Measurements from ENCODE around the gene SCN2A.

Gene SCN2A

DNA sequence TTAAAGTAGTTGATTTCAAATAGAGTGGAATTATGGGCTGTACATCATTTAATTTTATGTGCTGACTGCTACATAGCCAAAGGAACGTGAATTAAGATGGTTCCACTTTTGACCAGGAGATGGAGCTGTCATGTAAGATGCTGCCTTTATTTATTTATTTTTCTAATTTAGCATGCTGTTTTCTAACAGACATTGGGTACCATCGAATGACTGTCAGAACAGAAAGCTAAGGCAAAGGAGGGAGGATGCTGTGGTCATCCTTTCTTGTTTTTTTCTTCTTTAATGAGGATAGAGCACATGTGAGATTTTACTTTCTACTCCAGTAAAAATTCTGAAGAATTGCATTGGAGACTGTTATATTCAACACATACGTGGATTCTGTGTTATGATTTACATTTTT lies at the start of gene SCN2A:
SCN2A (plus strand) TSS at position 185 of the 400 bp plus-strand sequence. CDS start 56,410 bp downstream, outside the sequence.
- no peak for DNase-seq

DNA sequence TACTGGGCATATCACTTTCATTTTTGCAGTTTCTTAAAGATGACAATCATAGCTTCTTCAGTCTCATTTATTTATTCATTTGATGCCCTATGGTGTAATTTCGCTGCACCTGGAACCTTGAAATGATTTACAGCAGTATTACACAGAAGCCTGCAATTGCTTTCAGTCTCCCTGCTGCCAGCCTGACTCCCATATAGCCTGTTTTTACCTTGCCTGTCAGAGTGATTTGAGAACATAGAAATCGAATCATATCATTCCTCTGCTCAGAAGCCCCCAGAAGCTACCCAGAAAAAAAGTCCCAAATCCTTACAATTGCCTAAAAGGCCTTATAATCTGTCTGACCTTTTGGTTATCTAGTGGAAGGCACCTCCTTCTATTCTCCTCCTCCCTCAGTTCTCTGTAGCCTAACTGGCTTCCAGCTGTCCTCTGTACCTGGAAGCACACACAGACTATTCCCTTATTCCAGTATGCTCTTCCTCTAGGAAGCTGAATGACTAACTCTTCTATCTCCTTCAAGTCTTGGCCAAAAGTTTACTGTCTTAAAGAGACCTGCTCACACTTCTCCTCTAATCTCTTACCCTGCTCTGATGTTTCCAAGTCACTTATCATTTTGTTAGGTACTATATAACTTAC lies 48.0 kb upstream of the SCN2A start:
- DNase-seq = no peak

DNA sequence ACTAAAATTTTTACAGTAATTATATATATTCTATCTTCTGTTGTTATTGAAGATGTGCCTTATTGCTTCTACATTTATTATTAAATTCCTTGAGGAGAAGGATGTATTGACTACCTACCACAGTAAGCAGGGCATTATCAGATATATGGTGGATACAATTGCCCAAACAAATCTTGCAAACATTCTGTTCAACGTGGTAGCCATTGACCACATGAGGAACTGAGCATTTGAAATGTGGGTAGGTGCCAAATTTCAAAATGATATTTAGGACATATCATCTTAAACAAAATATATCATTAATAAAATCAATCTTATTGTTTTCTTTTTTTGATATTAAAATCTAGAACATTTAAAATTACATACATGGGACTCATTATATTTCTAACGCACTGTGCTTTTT lies 46.5 kb upstream of the SCN2A start:
- DNase-seq = no peak

DNA sequence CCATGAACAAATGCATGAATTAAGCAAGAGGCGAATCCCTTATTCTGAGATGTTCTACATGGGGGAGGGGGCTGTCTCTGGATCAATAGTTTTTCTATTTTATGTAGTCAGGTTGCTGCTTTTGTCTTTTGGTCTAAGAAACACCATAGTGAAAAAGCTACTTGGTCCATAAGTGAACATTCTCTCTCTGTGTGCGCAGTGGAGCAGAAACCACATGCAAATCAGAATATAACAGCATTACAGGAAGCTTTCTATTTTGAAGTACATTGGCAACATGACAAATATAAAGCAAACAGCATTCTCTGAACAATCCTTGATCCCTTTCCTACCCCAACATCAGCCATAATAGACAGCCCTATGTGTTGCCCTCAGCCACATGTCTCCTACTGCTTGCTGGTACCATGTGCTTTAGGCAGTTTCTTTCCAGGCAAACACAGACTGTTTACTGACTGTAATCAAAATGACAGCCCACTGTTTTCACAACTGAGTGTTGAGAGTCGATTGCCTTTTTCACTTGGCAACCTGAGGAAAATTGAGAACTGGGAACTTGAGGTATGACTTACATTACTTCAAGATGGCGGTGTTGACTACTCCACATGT lies 45.9 kb upstream of the SCN2A start:
- DNase-seq = no peak

DNA sequence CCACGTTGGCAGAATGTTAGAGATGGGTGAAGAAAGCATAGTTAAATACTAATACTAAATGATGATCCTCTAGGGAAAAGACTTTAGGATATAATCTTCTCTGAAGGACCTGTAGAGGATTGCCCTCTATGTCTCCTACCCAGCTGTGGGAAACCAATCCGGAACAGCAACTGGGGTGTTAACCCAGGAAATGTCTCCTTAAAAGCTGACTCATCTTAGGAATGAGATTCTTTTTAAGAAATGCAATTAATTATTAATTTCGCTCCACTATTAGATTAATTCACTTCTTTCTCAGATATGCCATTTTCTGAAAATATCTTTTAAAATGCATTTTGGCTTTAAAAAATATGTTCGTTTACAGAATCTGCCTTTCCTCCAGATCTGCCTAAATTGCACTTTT lies 42.8 kb upstream of the SCN2A start:
- DNase-seq = no peak

DNA sequence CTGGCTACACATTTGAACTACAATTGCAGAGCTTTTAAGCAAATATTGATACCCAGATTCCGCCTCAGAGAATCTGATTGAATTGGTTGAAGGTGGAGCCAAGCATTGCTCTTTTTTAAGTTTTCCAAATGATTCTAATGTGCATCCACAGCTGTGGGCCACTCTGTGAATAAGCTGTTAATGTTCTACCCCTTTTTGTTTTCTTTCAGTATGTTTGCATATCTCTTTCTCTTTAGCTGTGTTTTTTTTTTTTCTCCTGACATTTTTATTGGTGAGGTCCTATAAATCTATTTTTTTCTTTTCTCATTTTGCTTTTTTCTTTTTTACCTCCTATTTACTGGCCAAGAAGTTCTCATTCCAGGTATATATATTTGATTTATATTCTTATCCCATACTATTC lies 41.9 kb upstream of the SCN2A start:
- no peak for DNase-seq

DNA sequence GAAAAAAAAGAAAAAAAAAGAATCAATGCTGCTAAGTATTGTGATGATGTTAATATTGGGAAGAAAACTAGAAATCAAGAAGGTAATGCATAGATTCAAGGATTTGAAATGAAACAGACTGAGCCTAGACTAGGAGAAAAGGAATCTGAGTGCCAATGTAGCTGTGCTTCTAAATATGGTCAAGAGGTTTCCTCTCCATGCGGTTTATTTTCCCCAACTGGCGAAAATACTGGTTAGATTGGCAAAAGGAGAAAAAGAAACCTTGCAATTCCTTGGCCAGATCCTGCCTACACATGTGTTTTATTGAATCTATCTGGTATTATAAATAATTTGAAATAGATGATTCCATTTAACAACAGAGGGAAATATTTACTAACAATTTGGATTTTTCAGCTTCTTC lies 41.0 kb upstream of the SCN2A start:
- no peak for DNase-seq

DNA sequence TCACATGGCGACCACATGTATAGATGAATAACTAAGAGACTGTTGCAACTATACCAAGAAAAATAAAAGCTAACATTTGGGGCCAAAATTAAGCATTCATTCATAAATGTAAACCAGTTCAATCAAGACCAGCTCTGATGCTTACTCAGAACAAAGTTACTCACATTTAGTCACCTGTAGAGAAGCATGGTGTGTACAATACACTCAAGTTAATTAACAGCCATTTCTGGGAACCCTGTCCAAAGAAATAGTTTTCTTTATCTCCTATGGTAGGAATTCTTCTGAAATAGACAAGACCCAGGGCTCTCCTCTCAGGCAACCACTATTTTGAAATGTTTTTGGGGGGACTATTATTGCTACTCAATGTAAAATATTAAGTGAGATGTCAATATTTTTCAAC lies 37.0 kb upstream of the SCN2A start:
- DNase-seq = no peak

DNA sequence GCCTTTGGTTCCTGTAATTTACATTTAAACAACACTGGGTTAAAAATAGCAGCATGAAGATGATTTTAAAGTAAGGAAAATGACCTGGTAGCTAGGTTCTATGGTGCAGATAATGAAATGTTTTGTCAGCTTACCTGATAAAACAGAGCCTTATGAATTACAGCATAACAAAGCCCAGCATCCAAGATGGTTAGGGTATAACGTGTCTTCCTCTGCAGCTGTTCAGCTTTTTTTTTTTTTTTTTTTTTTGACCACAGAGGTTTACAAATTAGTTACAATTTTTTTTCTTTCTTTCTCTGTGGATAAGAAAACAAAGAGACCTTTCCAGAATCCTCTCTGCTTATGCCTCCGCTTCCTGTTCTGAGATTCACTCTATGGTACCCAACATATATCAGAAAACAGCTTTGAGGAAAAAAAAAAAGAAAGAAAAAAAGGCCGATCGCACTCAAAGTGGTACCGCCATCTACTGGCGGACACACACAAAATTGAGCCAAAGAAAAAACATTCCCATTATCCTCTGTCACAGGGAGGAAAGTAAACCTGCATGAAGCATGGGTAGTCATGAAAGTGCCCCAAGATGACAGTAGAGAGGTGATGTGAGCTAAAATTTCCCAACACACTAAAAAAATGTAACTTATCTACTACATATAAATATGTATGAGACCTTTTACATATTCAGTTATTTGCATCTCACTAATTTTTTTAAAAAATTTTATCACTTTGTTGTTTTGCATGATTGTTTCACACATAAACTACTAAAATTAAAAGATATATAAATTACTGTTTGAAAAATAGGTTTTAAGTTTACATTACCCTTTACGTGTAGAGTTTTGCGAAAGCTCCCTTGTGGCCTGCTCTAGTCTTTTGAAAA lies 35.3 kb upstream of the SCN2A start, which contains the start of gene SCN3A:
SCN3A (minus strand) TSS at position 362 of the 871 bp plus-strand sequence. CDS start 27,656 bp downstream, outside the sequence.
- DNase-seq = no peak

DNA sequence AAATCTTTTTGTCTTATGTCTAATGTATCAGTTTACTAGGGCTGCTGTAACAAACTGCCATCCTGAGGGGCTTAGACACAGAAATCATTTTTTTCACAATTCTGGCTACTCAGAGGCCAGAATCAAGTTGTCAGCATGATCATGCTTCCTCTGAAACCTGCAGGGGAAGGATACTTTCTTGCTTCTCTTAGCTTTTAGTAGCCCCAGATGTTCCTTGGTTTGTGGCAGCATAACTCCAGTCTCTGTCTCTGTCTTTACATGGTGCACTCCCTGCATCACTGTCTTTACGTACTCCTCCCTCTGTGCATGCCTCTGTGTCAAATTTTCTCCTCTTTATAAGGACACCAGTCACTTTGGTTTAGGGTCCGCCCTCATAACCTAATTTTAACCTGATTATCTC lies 33.3 kb upstream of the SCN2A start:
- no peak for DNase-seq

DNA sequence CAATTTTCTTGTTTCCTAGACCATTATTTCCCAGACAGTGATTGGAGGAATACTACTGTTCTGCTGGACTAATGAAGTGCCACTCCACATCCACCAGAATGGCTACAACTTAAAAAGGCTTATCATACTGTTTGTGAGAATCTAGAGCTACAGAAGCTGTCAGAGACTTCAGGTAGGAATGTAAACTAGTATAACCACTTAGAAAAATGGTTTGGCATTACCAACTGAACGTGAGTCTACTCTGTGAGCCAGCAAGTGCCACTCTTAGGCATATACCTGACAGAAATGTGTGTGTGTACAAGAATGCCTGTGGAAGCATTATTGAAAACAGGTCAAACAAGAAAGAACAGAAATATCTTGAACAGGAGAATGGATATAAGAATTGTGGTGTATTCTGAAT lies 31.1 kb upstream of the SCN2A start:
- DNase-seq = no peak

DNA sequence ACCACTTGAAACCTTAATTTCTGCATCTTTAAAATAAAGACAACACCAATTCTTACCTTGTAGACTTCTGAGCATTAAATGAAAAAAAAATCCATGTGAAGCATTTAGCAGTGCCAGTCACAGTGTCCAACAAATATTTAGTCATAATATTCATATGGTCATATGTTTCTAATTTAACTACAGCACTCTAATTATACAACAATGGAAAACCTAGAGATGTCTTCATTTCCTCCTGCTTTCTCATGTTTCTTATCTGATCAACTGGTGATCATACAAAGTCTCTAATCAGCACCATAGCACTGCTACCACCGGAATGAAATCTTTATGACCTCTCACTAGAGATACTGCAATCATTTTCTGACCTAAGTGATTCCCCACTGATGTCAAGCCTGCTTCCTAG lies 25.1 kb upstream of the SCN2A start:
- DNase-seq = no peak

DNA sequence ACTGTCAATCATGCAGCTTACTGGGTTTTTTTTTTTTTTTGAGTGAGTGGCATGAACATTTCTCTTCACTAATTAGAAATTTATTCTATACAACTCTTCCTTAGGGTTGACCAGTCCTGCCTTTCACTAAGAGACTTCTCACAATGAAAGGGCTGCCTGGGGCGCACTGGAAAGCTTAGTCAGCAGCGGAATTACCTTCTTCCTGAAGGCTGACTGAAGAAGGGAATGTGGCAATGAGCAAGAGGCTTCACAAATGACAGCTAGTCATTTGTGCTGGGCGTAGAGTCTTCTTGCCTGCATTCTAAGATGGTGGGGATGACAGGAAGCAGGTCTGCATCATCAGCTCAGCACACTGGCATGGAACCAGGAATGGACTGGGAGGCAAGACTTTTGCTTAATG lies 19.7 kb upstream of the SCN2A start:
- no peak for DNase-seq

DNA sequence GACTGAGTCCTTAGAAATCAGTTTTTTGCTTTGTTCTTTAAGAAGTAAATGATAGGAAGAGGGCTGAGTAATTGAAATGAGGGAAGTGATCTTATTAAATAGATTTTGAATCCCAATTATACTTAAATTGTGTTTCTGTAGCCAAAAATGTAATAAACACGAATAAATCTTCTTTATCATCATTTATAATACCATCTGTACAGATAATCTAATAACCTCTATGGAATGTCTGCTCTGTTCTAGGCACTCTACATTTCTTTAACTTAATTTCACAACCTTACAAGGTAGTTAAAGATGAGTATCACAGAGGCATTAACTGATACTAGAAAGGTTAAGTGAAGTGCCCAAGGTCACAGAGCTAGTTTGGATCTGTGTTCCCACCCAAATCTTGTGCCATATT lies 14.3 kb upstream of the SCN2A start:
- no peak for DNase-seq

DNA sequence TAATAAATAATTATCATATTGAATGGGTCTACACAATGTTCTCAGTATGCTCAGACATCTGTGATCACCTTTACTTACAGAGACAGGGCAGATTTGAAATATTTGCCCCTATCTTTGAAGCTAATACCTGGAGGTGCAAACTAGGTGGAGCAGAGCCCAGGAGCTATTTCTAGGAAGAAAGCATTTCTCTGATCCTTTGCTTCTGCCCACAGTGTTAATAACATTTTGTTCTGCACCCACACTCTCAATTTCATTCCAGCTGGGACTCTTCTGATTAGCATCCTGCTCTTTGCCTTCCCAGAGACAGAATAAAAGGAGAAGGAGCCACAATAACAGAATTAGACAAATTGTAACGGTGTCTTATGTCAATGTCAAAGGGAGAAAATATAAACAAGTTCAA lies 11.6 kb upstream of the SCN2A start:
- no peak for DNase-seq

DNA sequence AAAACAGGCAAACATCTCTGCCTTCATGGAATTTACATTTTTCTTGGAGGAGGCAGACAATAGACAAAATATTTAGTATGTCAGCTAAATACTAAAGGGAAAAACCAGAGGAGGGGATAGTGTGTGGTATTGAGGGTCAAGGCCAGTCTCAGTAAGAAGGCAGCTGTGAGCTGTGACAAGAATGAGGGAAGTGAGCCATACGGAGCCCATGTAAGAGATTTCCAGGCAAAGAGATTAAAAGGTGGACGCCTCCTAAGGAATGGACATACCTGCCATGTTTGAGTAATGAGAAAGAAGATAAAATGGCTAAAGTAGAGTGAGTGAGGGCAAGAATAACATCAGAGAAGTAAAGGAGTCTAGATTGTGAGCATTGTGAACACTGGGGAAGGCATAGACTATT lies 2.2 kb upstream of the SCN2A start:
- no peak for DNase-seq

DNA sequence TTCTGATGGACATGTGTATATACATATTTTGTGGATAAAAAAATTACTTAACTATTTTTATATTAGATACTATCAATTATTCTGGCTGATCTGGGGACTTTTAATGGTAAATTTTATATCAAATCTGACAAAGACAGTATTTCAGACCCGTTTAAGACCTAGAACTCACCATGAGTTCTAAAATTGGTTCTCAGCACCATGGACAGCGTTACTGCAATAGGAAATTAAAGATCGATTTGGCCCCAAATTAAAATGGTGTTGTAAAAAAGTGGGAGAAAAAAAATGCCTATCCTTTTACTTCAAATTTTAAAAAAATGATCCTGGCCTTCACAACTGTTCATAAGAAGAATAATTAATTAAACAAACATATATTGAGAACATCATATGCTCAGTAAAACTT lies 919 bp upstream of the SCN2A start:
- DNase-seq = no peak

DNA sequence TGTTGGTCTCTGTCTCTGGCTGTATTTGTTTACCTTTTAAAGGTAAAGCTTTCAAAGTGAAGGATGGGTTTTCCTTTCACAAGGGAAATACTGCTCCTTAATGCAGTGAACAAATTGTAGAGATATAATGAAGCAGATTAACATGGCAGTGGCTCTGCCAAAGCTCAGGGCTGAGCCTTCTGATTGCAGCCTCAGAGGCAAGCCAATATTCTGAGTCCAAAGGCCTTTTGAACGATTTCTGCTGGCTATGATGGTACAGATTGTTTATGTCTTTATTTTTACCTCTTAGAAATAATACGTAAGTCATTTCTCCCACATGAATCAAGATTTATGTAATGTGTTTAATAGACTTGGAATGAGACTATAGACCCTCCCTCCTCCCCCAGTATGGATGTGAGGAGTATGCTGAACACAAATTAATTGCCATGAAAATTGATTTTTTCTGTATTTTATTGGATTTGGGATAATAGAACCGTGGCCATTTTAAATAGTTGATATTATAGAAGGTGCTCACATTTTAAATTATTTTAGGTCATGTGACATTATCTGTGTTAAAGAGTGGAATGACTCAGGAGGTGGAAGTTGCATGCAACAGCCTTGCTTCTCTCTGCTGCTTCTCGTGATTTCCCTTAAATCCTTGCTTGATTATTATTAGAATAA lies 772 bp downstream of the SCN2A start:
- no peak for DNase-seq

DNA sequence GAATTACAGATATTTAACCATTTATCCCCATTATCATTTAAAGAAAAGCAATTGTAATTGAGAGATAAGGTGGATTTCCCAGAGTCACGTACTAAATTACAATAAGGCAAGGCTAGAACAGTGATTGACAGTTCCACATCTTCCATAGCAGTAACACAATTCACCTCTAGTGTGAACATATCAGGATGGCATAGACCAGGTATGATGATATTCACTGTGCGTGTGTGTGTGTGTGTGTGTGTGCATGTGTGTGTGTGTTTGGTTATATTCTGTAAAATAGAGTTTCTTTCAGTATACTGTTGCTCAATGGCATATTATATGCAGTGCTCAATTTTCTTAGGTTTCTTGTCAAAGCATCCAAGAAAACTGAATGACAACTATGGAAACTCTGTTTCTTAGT lies 1.7 kb downstream of the SCN2A start:
- no peak for DNase-seq

DNA sequence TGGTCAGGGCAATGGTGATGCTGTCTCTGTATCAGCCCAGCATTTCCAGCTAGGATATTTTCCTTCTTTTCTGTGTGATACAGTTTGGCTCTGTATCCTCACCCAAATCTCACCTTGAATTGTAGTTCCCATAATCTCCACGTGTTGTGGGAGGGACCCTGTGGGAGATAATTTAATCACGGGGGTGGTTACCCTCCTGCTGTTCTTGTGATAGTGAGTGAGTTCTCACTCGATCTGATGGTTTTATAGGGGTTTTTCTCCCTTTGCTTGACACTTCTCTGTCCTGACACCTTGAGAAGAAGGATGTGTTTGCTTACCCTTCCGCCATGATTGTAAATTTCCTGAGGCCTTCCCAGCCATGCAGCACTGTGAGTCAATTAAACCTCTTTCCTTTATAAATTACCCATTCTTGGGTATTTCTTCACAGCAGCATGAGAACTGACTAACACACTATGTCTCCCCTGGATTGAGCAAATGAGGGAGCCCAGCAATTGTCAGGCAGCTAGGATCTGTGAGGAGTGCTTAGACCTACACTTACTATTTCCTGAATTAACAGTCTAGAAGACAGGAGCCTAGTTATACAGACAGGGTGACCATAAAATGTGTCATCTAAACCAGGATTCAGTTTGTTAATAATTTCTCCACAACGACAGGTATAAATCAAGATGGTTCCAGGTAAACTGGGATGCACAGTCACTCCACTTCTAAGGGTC lies 6.0 kb downstream of the SCN2A start:
- no peak for DNase-seq

DNA sequence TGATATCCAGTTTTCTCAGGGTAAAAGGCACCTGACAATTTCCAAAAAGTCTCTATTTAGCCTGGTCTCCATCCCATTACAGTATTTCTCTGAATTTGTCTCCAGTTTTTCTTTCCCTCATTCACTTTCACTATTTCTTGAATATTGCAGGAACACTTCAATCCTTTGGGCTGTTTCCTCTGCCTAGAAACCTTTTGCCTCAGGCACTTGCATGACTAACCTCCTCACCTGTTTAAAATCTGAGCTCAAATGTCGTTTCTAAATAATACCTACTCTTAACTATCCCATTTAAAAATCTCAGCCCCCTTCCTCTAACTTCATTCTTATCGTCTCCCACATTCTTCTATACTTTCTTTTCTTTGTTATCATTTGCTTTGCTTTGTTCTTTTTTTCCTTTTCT lies 9.0 kb downstream of the SCN2A start:
- DNase-seq = no peak

DNA sequence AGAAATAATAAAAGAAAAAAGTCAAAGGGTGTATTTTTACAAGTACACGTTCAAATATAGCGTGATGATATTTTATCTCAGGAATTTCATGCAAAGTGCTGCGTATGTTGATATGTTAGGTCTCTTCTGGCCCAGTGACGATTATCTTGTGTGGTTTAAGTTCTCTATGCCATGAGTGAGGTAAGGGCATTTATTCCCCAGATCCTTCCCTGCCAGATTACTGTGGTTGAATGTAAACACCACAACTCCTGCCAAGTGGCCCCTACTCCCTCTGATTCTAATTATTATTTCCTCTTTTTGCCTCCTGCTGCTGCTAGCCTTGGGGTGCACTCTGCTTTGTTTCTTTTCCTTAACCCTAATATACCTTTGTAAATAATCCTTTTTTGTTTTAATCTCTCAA lies 12.2 kb downstream of the SCN2A start:
- DNase-seq = no peak

DNA sequence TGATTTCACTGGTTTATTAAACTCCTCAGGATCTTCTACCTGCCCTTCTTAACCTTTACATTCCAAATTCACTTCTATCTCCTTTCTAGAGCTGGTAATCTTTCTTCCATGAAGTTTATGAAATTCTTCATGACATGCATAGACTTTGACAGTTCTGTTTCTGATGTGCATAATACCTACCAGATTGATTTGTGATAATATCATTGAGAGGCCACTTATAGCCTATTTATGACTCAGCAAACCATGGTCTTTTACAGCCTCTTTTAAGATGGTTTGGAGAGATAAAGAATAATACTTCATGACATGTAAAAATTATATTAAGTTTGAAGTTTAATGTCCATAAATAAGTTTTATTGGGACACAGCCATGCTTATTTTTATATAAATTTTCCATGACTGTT lies 14.0 kb downstream of the SCN2A start:
- DNase-seq = no peak

All from CD4-positive, alpha-beta T cell treated with Interleukin-15 for 1 hour (primary cell).